Panc1 (cell line): ENCODE measurements around the gene MS4A4A. TPM values are rescaled to one million over a fixed set of nuclear protein-coding genes. Genes with fewer than 3 reads are reported as not detected.

Experiments
- ATAC-seq: fragments of 200-7000 bp; cut with Tn5 transposase; 2 replicates; pipeline ENCODE4 v1.9.1; 2020; ENCODE audit warnings: mild to moderate bottlenecking, moderate library complexity
- BruUV-seq: library from RNA; stranded (reverse); fragments of 400-500 nt; replicated peaks from 2 replicates; lab custom pipeline; 2021; lab: Mats Ljungman, UMichigan
- CTCF ChIA-PET: fragments of 300-600 bp; sonication (Branson Sonifier 250); formaldehyde crosslinking; loops from one replicate; lab custom pipeline; 2022; ENCODE audit warnings: antibody characterized with exemption; lab: Charles Lee
- POLR2A ChIA-PET: fragments of 300-600 bp; sonication (Branson Sonifier 250); formaldehyde crosslinking; loops from one replicate; lab custom pipeline; 2022; ENCODE audit warnings: antibody characterized with exemption; lab: Charles Lee
- DNase-seq: peaks from one replicate; pipeline ENCODE4 v3.0.0-alpha.2; 2010; ENCODE audit warnings: low read depth, low spot score
- H3K27ac ChIP-seq: 2 replicates; pipeline ENCODE4 v1.5.1; 2011; ENCODE audit warnings: mild to moderate bottlenecking, low read length, inconsistent platforms
- H3K27me3 ChIP-seq: fragments of 200-500 bp; sonication (Bioruptor generic); 2 replicates; pipeline ENCODE4 v1.6.0; 2014; ENCODE audit warnings: low read length, inconsistent platforms; ENCODE audit not compliant: control insufficient read depth, insufficient read depth
- H3K36me3 ChIP-seq: fragments of 200-500 bp; sonication (Bioruptor generic); 2 replicates; pipeline ENCODE4 v1.5.1; 2014; ENCODE audit warnings: inconsistent platforms, mild to moderate bottlenecking, low read length, moderate library complexity; ENCODE audit not compliant: control insufficient read depth, insufficient read depth
- H3K4me1 ChIP-seq: 2 replicates; pipeline ENCODE4 v1.5.1; 2011; ENCODE audit warnings: inconsistent platforms, mild to moderate bottlenecking, low read length, moderate library complexity; ENCODE audit not compliant: control insufficient read depth, insufficient read depth
- H3K4me3 ChIP-seq, 2 experiments: 2 replicates each; pipeline ENCODE4 v1.5.1; 2011 to 2012; ENCODE audit warnings: low read depth in 2 of 2, low read length in 2 of 2, mild to moderate bottlenecking in 2 of 2, inconsistent platforms in 1 of 2, moderate library complexity in 1 of 2
- H3K9me3 ChIP-seq: fragments of 200-500 bp; sonication (Bioruptor generic); 2 replicates; pipeline ENCODE4 v1.5.1; 2014; ENCODE audit warnings: low read depth, mild to moderate bottlenecking, inconsistent platforms, low read length, moderate library complexity; ENCODE audit not compliant: control insufficient read depth, insufficient read depth
- POLR2AphosphoS5 ChIP-seq: IDR thresholded peaks from 2 replicates; pipeline ENCODE4 v1.6.1; 2012; ENCODE audit warnings: mild to moderate bottlenecking, low read depth, low read length, moderate library complexity
- SIN3A ChIP-seq: IDR thresholded peaks from 2 replicates; pipeline ENCODE4 v1.6.1; 2012; ENCODE audit warnings: low read depth, mild to moderate bottlenecking, low read length, moderate library complexity, borderline replicate concordance; ENCODE audit not compliant: insufficient read depth
- TCF7L2 ChIP-seq: IDR thresholded peaks from 2 replicates; pipeline ENCODE4 v1.6.1; 2011; ENCODE audit warnings: mild to moderate bottlenecking, low read depth, low read length, inconsistent platforms
- in situ Hi-C: cut with HindIII; loops from 2 replicates; pipeline ENCODE4 v1.10.0; 2016; ENCODE audit warnings: low sequenced_read_pairs, low pct_unique_long_range_greater_than_20kb
- intact Hi-C: fragments of 100-400 bp; cut with micrococcal nuclease; formaldehyde crosslinking; loops from one replicate; pipeline ENCODE4 v1.10.0; 2022; ENCODE audit not compliant: unreplicated experiment
- total RNA-seq: library from RNA; stranded (reverse); gene quantifications from one replicate; pipeline ENCODE4 v1.2.1, GENCODE V29; 2021; ENCODE audit not compliant: unreplicated experiment
- TF ChIP-seq, protein P1 (sequence below), 2 experiments: IDR thresholded peaks; 2 replicates each; pipeline ENCODE4 v1.6.1; 2011 to 2012; ENCODE audit warnings: low read depth in 2 of 2, control low read depth in 1 of 2, low read length in 1 of 2, mild to moderate bottlenecking in 1 of 2, moderate library complexity in 1 of 2; ENCODE audit not compliant: insufficient read depth in 1 of 2
- TF ChIP-seq, protein P2 (sequence below): fragments of 450-650 bp; IDR thresholded peaks from 2 replicates; pipeline ENCODE4 v1.5.1; 2017; ENCODE audit warnings: mild to moderate bottlenecking

MS4A4A gene
- total RNA-seq, 1 experiment from 2014 or later = not detected

DNA sequence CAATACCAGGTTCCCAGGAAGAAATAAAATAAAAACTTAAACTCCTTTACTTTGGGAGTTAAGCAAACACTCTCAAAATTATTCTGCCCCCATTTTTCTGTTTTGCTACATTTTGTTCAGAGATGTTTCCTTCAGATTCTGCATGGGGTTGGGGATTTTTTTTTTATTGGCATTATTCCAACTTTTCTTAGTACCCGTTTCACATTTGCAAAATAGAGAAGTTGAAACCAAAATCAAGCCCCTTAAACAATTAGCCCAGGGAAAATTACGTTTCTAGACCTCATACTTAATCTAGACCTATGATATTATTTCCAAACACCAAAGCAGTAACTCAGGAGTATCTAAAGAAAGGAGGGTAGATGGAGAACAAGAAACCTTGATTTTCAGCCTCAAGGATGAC lies 77.3 kb downstream of the MS4A4A start:
- Histone ChIP-seq H3K36me3 (no peaks in the 10 kb centered on the region), H3K4me3 (no peak overlapping the region), H3K27ac (no peak overlapping the region), H3K9me3 (no peaks in the 10 kb centered on the region), H3K27me3 (no peaks in the 10 kb centered on the region), H3K4me1 (no peaks in the 10 kb centered on the region)
- intact Hi-C loops = no loop called here
- ChIA-PET POLR2A (interaction anchor here (0.7 kb wide), 1 partner anchor 353 kb away, joined by 3 read pairs; no protein-coding TSS in a partner anchor), CTCF (no interaction called here)
- ATAC-seq (no peak), DNase-seq (no peak)
- BruUV-seq = no TSS peak
- TF ChIP-seq SIN3A (no peak), TCF7L2 (no peak), POLR2AphosphoS5 (no peak)
- TF ChIP-seq, protein P1, sequence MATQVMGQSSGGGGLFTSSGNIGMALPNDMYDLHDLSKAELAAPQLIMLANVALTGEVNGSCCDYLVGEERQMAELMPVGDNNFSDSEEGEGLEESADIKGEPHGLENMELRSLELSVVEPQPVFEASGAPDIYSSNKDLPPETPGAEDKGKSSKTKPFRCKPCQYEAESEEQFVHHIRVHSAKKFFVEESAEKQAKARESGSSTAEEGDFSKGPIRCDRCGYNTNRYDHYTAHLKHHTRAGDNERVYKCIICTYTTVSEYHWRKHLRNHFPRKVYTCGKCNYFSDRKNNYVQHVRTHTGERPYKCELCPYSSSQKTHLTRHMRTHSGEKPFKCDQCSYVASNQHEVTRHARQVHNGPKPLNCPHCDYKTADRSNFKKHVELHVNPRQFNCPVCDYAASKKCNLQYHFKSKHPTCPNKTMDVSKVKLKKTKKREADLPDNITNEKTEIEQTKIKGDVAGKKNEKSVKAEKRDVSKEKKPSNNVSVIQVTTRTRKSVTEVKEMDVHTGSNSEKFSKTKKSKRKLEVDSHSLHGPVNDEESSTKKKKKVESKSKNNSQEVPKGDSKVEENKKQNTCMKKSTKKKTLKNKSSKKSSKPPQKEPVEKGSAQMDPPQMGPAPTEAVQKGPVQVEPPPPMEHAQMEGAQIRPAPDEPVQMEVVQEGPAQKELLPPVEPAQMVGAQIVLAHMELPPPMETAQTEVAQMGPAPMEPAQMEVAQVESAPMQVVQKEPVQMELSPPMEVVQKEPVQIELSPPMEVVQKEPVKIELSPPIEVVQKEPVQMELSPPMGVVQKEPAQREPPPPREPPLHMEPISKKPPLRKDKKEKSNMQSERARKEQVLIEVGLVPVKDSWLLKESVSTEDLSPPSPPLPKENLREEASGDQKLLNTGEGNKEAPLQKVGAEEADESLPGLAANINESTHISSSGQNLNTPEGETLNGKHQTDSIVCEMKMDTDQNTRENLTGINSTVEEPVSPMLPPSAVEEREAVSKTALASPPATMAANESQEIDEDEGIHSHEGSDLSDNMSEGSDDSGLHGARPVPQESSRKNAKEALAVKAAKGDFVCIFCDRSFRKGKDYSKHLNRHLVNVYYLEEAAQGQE (IDR thresholded peaks at IDR 0.05; ENCODE audit: insufficient read depth in 1 of 2, low read depth in 2 of 2, low read length in 1 of 2) = no peak
- TF ChIP-seq, protein P2, sequence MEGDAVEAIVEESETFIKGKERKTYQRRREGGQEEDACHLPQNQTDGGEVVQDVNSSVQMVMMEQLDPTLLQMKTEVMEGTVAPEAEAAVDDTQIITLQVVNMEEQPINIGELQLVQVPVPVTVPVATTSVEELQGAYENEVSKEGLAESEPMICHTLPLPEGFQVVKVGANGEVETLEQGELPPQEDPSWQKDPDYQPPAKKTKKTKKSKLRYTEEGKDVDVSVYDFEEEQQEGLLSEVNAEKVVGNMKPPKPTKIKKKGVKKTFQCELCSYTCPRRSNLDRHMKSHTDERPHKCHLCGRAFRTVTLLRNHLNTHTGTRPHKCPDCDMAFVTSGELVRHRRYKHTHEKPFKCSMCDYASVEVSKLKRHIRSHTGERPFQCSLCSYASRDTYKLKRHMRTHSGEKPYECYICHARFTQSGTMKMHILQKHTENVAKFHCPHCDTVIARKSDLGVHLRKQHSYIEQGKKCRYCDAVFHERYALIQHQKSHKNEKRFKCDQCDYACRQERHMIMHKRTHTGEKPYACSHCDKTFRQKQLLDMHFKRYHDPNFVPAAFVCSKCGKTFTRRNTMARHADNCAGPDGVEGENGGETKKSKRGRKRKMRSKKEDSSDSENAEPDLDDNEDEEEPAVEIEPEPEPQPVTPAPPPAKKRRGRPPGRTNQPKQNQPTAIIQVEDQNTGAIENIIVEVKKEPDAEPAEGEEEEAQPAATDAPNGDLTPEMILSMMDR = no peak
- in situ Hi-C loops = no loop called here

Other genes with a start within 250 kb of the MS4A4A start
- not detected for gene OOSP2, start 240.3 kb upstream of the MS4A4A start, total RNA-seq
- 0.13 TPM for gene MS4A3, start 224.0 kb upstream of the MS4A4A start, total RNA-seq
- not detected for gene MS4A2, start 192.0 kb upstream of the MS4A4A start, total RNA-seq
- not detected for gene MS4A6A, start 97.6 kb upstream of the MS4A4A start, total RNA-seq
- not detected for gene MS4A4E, start 37.5 kb upstream of the MS4A4A start, total RNA-seq
- not detected for gene MS4A6E, start 46.6 kb downstream of the MS4A4A start, total RNA-seq
- gene MS4A7, start 97.9 kb downstream of the MS4A4A start, total RNA-seq = 0.23 TPM
- not detected for gene MS4A14, start 115.8 kb downstream of the MS4A4A start, total RNA-seq
- gene MS4A5, start 148.9 kb downstream of the MS4A4A start, total RNA-seq = not detected
- gene MS4A1, start 175.2 kb downstream of the MS4A4A start, total RNA-seq = 0.59 TPM
- not detected for gene MS4A12, start 212.1 kb downstream of the MS4A4A start, total RNA-seq
- not detected for gene MS4A13, start 234.7 kb downstream of the MS4A4A start, total RNA-seq